GM15510 (cell line): ENCODE data around the gene TPRG1L.

ENCODE experiments used
- POLR2A ChIP-seq: IDR thresholded peaks from 3 replicates; pipeline ENCODE4 v1.6.1; 2011; ENCODE audit warnings: borderline replicate concordance; ENCODE audit not compliant: insufficient read length; ENCODE audit errors: extremely low read depth

TPRG1L gene

DNA sequence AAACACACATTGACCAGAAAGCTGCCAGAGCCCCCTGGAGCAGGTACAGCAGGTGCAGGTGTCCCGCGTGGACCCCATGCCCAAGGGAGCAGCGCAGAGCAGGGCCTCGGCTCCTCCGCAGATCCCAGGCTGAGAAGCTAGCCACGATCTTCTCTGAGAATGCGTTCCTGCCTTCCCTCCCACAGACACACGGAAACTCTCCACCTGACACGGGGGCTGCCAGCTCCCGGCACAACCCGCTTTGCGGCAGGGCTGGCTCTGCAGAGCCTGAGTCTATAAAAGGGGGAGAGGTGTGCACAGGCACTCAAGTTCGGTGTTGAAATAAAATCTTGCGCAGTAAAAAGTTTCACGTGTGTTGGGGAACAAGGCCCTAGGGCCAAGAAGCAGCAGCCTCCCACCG is 23.1 kb upstream of the TPRG1L start:
- TF ChIP-seq POLR2A, result no peak

DNA sequence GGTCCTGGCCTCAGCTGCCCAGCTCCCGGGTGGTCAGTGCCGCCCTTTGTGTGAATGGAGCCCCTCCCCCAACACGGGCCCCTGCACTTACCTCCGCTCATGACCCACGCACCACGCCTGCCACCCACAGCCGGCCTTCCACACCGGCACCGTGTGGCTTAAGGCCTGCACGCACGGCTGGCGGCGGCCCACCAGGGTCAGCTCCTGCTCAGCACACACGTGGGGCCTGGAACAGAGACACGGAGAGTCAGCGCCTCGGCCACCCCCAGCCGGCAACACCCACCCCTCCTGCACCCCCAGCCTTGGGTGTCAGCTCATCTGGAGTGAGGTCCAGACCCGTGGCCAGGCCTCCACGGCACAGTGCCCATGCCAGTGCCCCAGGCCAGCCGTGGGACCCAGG is 22.4 kb upstream of the TPRG1L start:
- TF ChIP-seq POLR2A, result no peak

DNA sequence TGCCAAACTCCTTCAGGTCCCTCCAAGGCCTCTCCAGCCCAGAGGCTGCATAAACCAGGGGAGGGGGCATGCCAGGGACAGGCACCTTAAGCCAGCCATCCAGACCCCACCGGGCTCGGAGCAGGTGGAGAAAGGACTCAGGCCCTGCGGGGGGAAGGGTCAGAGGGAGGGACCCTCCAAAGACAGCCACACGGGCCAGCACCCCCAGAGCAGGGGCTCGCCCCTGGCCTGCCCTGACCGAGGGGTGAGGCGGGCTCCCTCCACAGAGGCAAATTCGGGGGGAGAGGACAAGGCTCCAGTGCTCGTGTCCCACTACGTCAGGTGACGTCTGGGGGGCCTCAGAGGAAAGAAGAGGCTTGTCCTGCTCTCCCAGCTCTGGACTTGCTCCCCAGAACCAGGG is 21.7 kb upstream of the TPRG1L start:
- TF ChIP-seq POLR2A, result no peak

DNA sequence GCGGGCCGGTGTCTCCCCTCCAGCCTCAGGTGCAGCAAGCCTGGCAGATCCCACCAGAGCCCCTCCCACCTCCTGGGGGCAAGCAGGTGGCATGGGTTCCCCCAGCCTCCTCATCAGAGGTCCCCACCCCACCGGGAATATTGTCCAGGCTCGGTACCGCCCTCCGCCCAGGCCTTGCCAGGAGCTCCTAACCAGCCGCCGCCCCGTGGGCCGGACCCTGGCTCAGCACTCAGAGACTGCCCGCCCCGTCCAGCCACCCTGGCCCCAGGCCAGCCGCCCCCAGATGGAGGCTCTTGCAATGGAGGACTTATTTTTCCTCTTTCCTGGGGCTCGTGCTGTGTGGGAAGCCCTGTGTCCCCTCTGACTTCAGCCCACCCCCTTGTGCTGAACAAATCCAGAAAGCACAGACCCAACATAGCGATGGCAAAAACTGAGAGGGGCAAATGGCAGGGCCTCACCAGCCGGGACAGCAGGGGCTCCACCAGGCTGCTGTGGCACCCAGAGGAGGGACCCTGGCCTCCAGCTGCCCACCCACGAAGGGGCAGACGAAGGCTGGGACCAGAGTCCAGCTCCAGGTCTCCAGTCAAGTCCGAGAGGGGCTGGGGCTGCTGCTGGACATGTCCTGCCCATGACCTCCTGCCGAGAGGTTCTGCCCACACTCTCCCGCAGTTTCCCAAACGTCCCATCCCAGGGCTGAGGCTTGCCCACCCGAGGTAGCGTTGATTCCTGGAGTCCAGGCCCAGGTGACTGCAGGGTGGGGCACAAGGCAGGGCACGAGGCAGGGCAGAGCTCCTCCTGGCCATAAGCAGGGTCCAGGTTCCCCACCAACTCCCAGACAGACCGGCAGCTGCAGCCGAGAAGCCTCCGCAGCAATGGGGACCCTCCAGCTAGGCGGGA is 21.0 kb upstream of the TPRG1L start:
- TF ChIP-seq POLR2A, result no peak

DNA sequence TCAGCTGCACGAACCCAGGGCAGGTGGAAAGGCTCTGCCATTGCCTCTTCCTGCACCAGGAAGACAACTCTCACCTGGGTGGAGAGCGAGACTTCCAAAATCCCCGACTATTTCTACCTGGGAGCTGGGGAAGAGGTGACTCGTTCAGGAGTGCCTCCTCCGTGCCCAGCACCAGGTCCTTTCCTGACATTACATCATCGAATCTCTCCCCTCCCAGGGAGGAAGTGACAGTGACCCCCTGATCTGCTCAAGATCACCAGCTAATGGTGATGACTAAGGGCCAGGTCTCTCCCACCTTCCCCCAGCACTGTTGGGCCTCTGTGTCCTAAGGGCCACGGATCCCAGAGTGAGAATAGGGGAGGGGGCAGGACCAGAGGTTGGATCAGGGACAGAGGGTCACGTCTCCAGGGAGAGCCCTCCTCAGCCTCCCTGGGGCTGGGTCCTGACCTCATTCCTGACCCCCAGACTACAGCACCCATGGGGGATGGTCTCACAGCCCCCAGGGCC is 20.3 kb upstream of the TPRG1L start:
- TF ChIP-seq POLR2A, result no peak

DNA sequence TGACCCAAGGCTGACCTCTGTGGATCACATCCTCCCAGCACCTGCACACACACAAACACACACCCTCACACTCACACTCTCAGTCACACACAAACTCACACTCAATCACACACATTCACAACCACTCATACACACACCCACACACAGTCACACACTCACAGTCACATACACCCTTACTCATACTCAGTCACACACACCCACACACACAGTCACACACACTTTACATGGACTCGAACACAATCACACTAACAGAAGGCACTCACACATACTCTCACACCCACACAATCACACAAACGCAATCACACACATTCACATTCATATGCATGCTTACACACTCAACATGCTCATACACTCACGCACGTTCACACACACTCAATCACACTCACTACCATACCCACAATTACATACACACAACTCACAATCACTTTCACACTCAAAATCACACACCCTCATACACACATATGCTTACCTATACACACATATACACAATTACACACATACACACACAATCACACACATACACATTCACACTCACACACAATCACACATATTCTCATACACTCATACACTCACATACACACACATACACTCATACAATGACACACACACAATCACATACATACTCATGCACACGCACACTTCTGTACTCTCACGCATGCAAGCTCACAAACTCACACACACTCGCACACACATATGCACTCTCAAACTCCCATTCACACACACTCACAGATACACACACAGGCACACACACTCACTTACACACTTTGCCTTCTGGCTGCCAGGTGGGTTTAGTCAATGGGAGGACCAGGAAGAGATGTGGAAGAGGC is 19.6 kb upstream of the TPRG1L start:
- no peak for TF ChIP-seq POLR2A

DNA sequence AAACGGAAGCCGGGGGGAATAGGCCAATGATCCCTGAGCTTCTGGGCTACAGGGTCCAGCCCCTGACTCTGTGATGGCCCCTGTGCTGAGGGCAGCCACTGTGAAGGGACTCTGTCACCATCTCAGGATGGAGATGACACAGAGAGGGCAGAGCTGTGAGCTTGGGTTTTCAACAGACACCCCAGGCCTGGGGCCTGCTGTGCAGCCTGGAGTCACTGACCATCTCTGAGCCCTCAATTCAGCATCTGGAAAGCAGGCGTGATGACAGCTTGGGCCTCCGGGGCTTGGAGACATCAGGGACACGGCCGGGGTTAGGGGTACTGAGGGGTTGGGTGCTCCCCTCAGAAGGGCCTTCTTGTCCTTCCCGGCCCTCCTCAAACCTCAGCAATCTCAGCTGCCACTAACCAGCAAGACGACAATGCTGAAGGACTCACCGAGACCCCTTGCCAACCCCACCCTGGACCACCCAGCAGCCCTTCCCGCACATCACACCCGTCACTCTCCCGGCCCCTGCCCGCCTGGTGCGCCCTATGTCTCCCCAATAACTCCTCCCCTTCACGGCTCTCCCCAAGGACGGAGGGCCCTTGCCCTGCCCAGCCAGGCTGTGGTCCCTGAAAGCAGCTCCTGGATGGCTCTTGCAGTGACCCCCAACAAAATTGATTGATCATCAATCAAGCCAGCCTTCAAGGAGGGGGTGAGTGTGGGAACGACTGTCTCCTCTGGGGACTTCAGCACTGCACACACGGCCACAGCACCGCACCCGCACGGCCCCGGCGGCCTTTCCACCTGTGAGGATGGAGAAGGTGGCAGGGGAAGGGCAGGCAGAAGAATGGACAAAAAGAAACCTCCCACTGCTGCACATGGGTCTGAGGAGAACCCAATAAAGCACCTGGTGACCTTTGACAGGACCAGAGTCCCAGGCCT is 17.8 kb upstream of the TPRG1L start:
- TF ChIP-seq POLR2A, result no peak

DNA sequence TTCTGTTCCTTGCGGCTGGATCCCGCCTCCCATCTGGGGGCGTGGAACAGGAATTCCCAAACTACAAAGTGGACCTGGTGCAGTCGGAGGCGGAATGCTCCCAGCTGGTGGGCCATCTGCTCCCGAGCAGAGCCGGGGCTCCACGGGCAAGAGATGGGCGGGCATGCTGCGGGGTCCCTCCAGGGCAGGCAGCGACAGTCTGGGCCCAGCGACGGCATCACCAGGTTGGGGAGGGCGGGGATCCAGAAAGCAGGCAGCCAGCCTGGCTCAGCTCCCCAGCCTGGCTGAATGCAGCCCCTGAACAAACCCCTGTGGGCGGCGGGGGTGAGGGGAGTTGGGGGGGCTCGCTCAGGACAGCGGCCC is 17.1 kb upstream of the TPRG1L start:
- no peak for TF ChIP-seq POLR2A

DNA sequence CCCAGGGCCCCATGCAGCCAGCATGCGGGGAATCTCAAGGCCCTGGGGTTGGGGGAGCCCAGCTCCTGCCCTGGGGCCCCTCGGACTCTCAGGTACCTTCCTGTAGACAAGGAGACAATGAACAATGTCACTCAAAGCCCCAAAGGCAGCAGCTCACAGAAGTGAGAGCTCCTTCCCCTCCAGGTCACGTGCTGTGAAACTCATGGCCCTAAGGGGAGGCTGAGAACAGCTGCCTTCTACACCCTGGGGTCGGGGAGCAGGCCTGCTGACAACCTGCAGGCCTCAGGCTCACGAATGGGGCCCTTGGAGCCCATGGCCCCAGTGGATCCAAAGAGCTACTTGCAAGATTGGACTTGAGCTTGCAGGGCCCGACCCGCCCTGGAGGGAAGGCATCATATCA is 16.7 kb upstream of the TPRG1L start:
- TF ChIP-seq POLR2A, result no peak

DNA sequence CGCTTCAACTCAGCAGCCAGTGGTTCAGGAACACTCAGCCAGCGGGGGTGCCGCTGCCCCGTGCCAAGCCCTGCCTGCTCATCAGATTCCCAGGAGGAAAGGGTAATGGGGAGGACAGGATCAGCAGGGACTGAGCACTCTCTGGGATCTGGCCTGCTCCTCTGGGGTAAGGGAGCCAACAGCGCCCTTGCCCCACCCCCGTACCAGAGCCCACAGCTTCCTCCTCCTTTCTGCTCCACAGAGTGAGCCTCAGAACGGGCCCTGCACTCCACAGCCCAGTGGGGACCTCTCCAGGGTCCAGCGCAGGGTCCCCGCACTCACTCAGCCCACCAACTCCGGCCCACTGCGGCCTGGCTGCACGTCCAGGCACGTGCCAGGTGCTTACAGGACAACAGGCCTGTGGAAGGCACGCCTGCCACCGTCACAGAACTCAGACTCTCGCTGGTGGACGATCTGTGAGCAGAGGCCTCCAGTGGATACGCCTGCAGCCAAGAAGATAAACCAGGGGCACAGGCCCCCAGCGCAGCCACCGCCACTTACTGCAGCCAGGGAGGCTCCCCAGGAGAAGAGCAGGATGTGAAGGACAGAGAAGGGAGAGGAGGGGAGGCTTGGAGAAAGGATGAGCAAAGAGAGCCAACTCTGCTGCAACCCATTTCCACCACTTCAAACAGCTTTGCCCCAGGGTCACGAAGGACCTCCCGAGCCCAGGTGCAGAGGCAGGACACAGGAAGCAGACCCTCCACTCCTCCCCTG is 15.6 kb upstream of the TPRG1L start:
- no peak for TF ChIP-seq POLR2A

DNA sequence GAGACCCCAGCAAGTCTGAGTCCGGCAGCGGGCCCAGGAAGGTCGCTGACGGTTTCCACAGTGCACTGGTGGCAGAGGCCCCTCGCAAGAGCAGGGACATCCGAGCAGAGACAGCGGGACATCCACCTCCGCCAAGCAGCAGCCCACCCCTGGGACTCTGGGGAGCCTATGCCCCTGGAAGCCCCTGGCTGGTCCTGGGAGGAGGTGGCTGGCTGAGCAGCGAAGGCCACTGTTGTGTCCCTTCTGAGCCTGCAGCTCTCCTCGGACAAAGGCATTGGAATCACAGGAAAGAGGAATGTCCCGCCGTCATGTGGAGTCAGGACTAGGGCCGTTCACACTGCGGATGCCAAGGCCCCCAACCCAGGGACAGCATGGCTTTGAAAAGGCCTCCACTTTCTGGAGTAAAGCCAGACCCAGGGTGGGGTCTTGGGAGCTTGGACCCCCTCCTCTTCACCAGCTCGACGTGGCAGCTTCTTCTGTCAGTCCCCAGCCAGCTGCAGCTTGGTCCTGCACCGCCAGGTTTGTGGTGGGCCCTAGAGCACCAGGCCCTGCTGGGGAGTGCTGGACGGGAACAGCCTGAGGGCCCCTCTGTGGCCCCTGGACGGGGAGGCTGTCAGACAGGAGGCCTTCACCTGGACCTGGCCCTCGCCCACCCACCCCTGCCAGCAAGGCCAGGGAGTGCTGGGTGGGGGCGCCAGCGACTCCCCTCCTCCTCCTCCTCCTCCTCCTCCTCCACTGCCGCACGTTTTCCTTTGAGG is 14.9 kb upstream of the TPRG1L start:
- no peak for TF ChIP-seq POLR2A

DNA sequence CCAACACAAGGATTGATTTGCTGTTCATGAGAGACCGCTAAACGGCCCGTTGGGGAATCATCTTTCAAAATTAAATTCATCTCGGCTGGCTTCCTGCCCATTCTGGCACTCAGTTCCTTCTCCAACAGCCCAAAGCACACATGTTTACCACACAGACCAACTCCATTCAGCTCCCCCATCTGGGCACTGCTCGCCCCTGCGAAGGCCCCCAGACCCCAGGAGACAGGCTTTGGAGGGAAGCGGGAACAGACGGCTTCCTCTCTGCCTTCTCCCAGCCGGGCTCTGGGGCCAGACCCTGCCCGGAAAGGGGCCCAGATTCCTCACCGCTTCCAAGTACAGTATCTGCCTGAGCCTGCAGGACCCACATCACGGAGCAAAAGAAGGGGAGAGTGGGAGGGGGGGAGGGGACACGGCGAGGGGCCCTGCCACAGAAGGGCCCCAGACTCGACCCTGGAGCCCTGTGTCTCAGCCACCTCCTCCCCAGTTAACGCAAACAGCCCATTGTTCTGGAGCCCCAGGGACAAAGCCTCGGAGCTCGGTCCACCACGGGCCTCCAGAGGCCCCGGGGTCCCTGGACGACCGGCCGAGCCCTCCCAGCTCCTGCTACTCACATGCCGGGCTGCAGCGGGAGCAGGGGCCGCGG is 14.2 kb upstream of the TPRG1L start:
- TF ChIP-seq POLR2A, result no peak

DNA sequence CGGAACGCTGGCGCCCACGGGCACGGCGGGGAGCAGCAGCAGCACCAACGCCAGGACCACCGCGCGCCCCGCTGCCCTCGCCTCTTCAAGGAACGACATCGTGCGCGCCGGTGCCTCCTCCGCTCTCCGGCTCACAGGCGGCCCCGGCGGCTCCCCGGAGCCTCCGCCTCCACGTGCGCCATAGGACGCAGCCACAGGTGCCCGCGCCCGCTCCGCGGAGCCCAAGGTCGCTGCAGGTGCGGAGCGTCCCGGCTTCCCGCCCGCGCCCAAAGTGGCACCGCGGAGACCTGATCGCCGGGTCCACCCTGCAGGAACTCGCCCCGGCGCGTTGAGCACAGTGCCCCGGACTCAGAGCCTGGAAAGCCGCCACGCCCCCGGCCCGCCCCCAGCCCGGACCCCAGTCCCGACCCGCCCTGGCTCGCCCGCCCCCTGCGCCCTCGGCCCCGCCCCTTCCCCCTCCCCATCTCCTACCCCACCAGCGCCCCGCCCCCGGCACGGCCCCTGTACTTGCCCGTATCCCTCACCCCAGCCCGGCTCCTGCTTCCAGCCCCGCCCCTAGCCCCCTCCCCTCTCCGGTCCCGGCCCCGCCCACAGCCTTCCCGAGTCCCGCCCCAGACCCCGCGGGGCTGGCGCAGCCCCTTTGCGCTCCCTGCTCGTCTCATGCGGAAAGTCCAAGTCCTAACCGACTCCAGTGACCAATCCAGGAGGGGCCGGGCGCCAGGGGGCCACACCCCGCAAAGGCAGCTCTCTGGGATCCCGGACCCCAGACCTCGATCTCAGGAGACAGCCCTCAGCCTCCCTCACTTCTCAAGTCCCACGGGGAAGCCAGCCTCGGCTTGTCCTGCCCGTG is 13.4 kb upstream of the TPRG1L start, which contains the start of gene MEGF6:
Gene MEGF6, minus strand, starts transcription at position 339 of the 850 bp plus-strand sequence. Its CDS starts 240 bp downstream, at position 99.
- no peak for TF ChIP-seq POLR2A
